Osteocyte (in vitro differentiated cells): ENCODE data around the gene COL4A2. TPM values are rescaled to one million over a fixed set of nuclear protein-coding genes. Genes with fewer than 3 reads are reported as not detected.
"Not testable (repeated sequence)": the region's sequence is repeated elsewhere in the genome, so short reads cannot be mapped to it uniquely, and the experiment has no call there.

ENCODE experiments used
- DNase-seq: peaks from one replicate; pipeline ENCODE4 v3.0.0; 2021; ENCODE audit warnings: mixed read lengths; ENCODE audit not compliant: unreplicated experiment; ENCODE audit errors: extremely low spot score
- H3K27ac Mint-ChIP-seq: one replicate; pipeline ENCODE4 v1.8.0; 2021; ENCODE audit warnings: mild to moderate bottlenecking, mixed read lengths; ENCODE audit not compliant: unreplicated experiment
- H3K27me3 Mint-ChIP-seq: one replicate; pipeline ENCODE4 v1.8.0; 2021; ENCODE audit warnings: mixed read lengths; ENCODE audit not compliant: unreplicated experiment
- H3K36me3 Mint-ChIP-seq: one replicate; pipeline ENCODE4 v1.8.0; 2021; ENCODE audit warnings: mixed read lengths; ENCODE audit not compliant: unreplicated experiment
- H3K4me1 Mint-ChIP-seq: one replicate; pipeline ENCODE4 v1.8.0; 2021; ENCODE audit warnings: mixed read lengths; ENCODE audit not compliant: unreplicated experiment
- H3K4me3 Mint-ChIP-seq: one replicate; pipeline ENCODE4 v1.8.0; 2021; ENCODE audit warnings: mild to moderate bottlenecking, moderate library complexity, mixed read lengths; ENCODE audit not compliant: unreplicated experiment
- H3K9me3 Mint-ChIP-seq: one replicate; pipeline ENCODE4 v1.8.0; 2021; ENCODE audit warnings: mixed read lengths; ENCODE audit not compliant: unreplicated experiment
- total RNA-seq: library from RNA; stranded (reverse); gene quantifications from 2 replicates; pipeline ENCODE4 v1.2.1, GENCODE V29; 2021
- TF ChIP-seq, protein P1 (sequence below): fragments of 200-600 bp; sonication (generic); IDR thresholded peaks from 2 replicates; pipeline ENCODE4 v1.5.0; 2021; ENCODE audit warnings: antibody characterized with exemption, mild to moderate bottlenecking, moderate library complexity

Gene COL4A2
- total RNA-seq, 1 donor from 2014 or later = 2,001 TPM

DNA sequence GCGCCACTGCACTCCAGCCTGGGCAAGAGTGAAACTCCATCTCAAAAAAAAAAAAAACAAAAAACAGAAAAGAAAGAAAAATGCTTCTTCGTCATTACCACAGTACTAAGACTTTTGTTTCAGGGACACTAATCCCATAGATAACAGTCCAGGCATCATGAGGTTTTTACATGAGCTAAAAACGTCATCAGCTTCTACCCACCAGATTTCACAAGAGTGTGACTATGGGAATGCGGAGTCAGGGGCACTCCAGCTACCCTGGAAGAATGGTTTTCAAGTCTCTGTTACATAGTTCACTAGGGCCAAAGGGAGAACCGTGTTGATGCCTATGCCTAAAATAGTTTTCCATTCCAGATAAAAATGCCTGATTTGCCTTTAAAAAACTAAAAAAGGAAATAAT lies 221.3 kb downstream of the COL4A2 start:
- Mint-ChIP-seq H3K4me1 (peaks cover 64% of the 10 kb centered on the region), H3K9me3 (no peaks in the 10 kb centered on the region), H3K27ac (peak overlapping the region; percentile 84), H3K36me3 (no peaks in the 10 kb centered on the region), H3K27me3 (no peaks in the 10 kb centered on the region), H3K4me3 (no peak overlapping the region)
- no peak for DNase-seq
- TF ChIP-seq, protein P1, sequence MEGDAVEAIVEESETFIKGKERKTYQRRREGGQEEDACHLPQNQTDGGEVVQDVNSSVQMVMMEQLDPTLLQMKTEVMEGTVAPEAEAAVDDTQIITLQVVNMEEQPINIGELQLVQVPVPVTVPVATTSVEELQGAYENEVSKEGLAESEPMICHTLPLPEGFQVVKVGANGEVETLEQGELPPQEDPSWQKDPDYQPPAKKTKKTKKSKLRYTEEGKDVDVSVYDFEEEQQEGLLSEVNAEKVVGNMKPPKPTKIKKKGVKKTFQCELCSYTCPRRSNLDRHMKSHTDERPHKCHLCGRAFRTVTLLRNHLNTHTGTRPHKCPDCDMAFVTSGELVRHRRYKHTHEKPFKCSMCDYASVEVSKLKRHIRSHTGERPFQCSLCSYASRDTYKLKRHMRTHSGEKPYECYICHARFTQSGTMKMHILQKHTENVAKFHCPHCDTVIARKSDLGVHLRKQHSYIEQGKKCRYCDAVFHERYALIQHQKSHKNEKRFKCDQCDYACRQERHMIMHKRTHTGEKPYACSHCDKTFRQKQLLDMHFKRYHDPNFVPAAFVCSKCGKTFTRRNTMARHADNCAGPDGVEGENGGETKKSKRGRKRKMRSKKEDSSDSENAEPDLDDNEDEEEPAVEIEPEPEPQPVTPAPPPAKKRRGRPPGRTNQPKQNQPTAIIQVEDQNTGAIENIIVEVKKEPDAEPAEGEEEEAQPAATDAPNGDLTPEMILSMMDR = no peak

GRCh38 chr13:110528911-110529310 lies 221.8 kb downstream of the COL4A2 start:
- no peak for DNase-seq
- Mint-ChIP-seq H3K4me3 (peak overlapping the region; percentile 5), H3K4me1 (peaks cover 58% of the 10 kb centered on the region), H3K9me3 (no peaks in the 10 kb centered on the region), H3K27me3 (no peaks in the 10 kb centered on the region), H3K36me3 (no peaks in the 10 kb centered on the region), H3K27ac (peak overlapping the region; percentile 79)
- TF ChIP-seq, protein P1 = no peak

DNA sequence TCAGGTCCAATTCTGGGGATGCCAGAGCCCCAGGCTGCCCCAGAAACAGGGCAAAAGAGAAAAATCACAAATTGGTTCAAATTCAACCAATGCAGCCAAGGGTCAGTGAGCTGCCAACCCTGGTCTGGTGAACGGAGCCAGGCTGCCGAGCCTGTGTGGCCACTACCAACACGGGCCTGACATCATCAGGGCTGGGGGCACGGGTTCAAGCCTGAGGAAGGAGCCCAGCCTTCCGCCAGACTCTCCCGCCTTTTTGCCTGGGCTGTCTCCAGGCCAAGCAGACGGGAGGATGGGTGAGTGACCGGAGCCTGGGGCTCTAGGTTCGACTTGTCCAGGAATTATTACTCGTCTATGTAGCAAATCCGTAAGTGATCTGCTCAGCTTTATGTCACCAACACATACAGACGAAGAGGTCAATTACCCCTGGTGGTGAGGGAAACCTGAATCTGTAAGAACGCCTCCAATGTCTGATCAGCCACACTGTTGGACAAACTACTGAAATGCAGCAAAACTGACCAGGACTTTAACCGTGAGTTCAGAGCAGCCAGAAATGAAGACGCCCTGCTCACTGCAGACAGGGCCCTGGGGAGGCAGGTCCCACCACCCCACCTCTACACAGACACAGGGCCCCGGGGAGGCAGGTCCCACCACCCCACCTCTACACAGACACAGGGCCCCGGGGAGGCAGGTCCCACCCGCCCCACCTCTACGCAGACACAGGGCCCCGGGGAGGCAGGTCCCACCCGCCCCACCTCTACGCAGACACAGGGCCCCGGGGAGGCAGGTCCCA lies 222.6 kb downstream of the COL4A2 start:
- H3K27ac Mint-ChIP-seq = peak overlapping the region; percentile 79

GRCh38 chr13:110531100-110531499 lies 224.0 kb downstream of the COL4A2 start:
- H3K9me3 Mint-ChIP-seq = no peaks in the 10 kb centered on the region
- no peak overlapping the region for H3K27ac Mint-ChIP-seq
- no peak for DNase-seq
- H3K36me3 Mint-ChIP-seq = no peaks in the 10 kb centered on the region
- peaks cover 40% of the 10 kb centered on the region for H3K4me1 Mint-ChIP-seq
- H3K4me3 Mint-ChIP-seq = no peak overlapping the region
- H3K27me3 Mint-ChIP-seq = no peaks in the 10 kb centered on the region
- TF ChIP-seq, protein P1 = no peak

More for the DNA sequence above, 222.6 kb downstream of the COL4A2 start:
- no peak overlapping the region for H3K4me3 Mint-ChIP-seq
- H3K27me3 Mint-ChIP-seq = no peaks in the 10 kb centered on the region
- TF ChIP-seq, protein P1 = no peak
- H3K36me3 Mint-ChIP-seq = no peaks in the 10 kb centered on the region
- H3K9me3 Mint-ChIP-seq = no peaks in the 10 kb centered on the region
- DNase-seq = no peak
- peaks cover 54% of the 10 kb centered on the region for H3K4me1 Mint-ChIP-seq

DNA sequence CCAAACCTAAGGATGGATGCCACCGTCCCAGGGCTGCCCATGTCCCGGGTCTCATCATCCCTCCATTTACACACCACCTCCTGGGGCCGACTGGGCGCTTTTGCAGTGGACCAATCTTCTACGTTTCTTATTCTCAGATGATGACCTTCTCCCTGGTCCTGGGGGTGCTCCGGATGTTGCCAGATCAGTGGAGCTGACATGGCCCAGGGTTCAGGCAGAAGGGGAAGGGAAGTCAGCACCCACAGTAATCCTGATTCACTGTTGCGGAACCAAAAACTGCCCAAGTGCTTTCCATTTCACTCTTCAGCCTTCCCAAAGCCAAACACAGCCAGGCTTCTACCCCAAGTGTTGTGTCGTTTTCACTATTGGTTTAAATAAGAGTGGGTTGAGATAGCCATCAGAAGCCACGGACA lies 224.6 kb downstream of the COL4A2 start:
- no peak overlapping the region for H3K27ac Mint-ChIP-seq
- TF ChIP-seq, protein P1 = no peak
- no peak for DNase-seq
- no peaks in the 10 kb centered on the region for H3K27me3 Mint-ChIP-seq
- no peaks in the 10 kb centered on the region for H3K9me3 Mint-ChIP-seq
- peaks cover 35% of the 10 kb centered on the region for H3K4me1 Mint-ChIP-seq
- no peak overlapping the region for H3K4me3 Mint-ChIP-seq
- no peaks in the 10 kb centered on the region for H3K36me3 Mint-ChIP-seq

DNA sequence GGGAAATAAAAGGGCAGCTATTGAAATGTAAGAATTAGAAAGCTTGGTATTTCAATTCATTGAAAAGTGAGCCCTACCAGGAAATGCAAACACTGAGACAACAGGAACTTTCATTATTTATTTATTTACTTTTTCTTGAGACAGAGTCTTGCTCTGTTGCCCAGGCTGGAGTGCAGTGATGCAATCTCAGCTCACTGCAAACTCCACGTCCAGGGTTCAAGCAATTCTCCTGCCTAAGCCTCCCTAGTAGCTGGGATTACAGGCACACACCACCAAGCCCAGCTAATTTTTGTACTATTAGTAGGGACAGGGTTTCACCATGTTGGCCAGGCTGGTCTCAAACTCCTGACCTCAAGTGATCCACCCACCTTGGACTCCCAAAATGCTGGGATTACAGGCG lies 225.2 kb downstream of the COL4A2 start:
- H3K4me3 Mint-ChIP-seq, H3K27ac Mint-ChIP-seq, DNase-seq, H3K27me3 Mint-ChIP-seq, H3K36me3 Mint-ChIP-seq, H3K9me3 Mint-ChIP-seq: not testable (repeated sequence)
- H3K4me1 Mint-ChIP-seq = peaks cover 31% of the 10 kb centered on the region
